Sigmoid colon (tissue), 4 donors: ENCODE measurements around the gene FOXD2.

Source experiments
- CTCF ChIP-seq, 4 experiments: fragments of 450-650 bp in 3 of 4; fragments of 200-600 bp in 1 of 4; IDR thresholded peaks; one replicate each; pipeline ENCODE4 v1.5.1; 2016 to 2019; ENCODE audit warnings: antibody characterized with exemption in 4 of 4, mild to moderate bottlenecking in 3 of 4, moderate library complexity in 2 of 4
- EP300 ChIP-seq, 4 donors: sonication (generic); formaldehyde crosslinking; IDR thresholded peaks; one replicate each; pipeline ENCODE4 v1.6.1; 2017; ENCODE audit warnings: antibody characterized with exemption in 4 of 4
- POLR2A ChIP-seq, 2 donors: fragments of 450-650 bp; IDR thresholded peaks; one replicate each; pipeline ENCODE4 v1.6.1; 2016; ENCODE audit warnings: antibody characterized with exemption in 2 of 2, mild to moderate bottlenecking in 2 of 2, moderate library complexity in 2 of 2
- POLR2AphosphoS5 ChIP-seq, 4 donors: sonication (generic); formaldehyde crosslinking; IDR thresholded peaks; one replicate each; pipeline ENCODE4 v1.6.1; 2017; ENCODE audit warnings: antibody characterized with exemption in 4 of 4

DNA sequence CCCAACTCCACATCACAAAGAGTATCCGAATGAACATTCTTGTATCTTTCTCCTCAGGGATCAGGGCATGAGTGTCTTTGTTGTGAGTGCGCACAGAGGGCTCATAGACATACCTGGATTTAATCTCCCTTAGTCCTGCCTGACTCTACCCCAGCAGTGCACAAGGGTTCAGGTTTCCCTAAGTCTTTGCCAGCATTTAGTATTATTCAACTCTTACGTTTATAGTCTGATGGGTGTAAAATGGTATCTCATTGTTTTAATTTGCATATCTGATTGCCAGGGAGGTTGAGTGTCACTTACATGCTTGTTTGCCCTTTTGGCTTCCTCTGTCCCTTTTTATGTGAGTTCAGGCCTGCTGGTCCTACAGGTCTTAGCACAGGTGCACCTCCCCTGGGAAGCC lies 49.5 kb downstream of the FOXD2 start:
- TF ChIP-seq POLR2A (IDR thresholded peaks at IDR 0.05) (no peak), EP300 (IDR thresholded peaks at IDR 0.05) (no peak), CTCF (IDR thresholded peaks at IDR 0.05) (no peak), POLR2AphosphoS5 (IDR thresholded peaks at IDR 0.05) (no peak)
